ENCODE results near the gene SH2B2.

Gene SH2B2

GRCh38 chr7:102273749-102274712, 12.6 kb upstream of the SH2B2 start:
- DNase-seq (ENCODE audit: low spot score) = no peak

DNA sequence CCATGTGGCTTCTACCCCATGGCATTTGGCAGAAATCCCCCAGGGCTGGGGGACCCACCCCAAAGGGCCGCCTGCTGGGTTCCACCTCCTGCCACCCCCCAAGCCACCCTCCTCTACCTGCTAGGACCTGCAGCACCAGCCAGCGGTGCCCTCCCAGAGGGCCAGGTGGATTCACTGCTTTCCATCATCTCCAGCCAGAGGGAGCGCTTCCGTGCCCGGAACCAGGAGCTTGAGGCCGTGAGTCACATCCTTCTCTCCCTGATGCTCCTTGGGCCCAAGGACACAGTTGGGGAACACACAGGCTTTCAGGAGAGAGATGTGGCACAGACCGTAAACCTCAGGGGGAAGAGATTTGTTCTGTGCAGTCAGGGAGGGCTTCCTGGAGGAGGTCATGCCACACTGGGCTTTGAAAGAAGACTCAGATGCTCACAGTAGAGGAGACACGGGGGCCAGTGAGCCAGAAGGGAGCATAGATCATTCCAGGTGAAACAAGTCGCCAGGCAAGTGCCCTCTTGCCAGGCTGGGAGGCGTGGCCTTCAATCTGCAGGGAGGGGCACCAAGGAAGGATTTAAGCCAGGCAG, 11.5 kb upstream of the SH2B2 start:
- no peak for TF ChIP-seq CTCF (IDR thresholded peaks at IDR 0.05; ENCODE audit: extremely low read depth, missing control alignments)
- DNase-seq (ENCODE audit: low spot score) = no peak

More at GRCh38 chr7:102273749-102274712, 12.6 kb upstream of the SH2B2 start:
- TF ChIP-seq CTCF (IDR thresholded peaks at IDR 0.05; ENCODE audit: extremely low read depth, missing control alignments) = no peak

DNA sequence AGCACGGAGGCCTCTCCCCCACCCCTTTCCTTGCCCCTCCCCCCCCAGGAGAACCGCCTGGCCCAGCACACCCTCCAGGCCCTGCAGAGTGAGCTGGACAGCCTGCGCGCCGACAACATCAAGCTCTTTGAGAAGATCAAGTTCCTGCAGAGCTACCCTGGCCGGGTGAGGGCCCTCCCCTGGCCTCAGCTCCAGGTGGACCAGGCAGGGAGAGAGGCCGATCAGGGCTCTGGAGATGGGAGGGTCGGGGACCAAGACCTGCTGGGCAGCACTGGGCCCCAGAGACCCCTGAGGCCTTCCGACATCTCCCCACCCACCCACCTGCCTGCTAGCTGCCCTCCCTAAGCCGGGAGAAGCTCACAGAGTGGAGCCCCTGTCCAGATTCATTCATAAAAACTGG, 8.8 kb upstream of the SH2B2 start:
- TF ChIP-seq CTCF (IDR thresholded peaks at IDR 0.05; ENCODE audit: extremely low read depth, missing control alignments) = no peak
- no peak for DNase-seq (ENCODE audit: low spot score)

DNA sequence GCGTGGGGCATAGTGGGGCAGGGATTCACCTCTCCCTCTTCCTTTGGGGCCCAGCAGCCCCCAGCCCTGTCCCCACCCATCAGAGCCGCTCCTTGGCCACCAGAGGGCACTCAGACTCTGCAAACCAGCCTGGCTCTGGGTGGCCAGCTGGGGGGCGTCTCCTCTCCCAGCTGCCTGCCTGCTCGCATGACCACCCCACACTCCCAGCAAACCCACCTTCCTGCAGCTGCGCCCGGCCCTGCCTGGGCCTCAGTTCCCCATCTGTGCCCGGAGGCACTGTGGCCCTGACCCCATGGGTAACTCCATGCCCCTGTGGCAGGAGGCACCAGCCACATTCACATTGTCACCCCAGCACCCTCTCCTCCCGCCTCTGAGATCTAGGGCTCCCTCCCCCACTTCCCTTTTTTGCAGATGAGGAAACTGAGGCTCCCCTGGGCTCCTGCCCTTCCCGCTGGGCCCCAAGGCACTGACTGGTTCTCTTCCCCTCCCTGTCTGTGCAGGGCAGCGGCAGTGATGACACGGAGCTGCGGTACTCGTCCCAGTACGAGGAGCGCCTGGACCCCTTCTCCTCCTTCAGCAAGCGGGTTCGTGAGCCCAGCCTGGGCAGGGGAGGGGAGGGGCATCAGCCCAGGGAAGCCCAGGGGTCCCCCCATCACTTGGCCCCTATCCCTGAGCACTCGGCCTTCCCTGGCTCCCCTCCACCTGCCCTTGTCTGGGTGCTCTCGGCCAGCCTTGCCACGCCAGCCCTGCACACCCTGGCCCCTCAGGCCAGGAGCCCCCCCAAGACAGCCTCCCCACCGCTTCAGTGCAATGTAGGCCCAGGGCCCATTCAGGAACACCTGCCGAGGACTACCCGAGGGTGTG, 6.9 kb upstream of the SH2B2 start:
- peak; percentile 86 for DNase-seq (ENCODE audit: low spot score)
- peak; percentile 89 for TF ChIP-seq CTCF (IDR thresholded peaks at IDR 0.05; ENCODE audit: extremely low read depth, missing control alignments)

DNA sequence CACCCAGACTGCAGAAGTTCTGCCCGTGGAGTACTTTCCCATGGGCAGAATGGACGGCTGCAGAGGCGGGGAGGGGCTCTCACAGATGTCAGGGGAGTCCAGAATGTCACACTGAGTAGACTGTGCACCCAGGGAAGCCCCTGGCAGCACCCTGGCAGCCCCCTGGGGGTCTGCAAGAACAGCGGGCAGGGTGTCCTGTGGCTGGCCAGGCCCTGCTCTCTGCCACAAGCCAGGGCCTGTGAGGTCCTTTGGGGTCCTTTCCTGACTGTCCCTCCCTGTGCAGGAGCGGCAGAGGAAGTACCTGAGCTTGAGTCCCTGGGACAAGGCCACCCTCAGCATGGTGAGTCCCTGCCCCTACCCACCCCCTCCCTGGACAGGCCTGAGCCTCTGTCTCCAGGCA, 6.1 kb upstream of the SH2B2 start:
- TF ChIP-seq CTCF (IDR thresholded peaks at IDR 0.05; ENCODE audit: extremely low read depth, missing control alignments) = no peak
- DNase-seq (ENCODE audit: low spot score) = no peak

DNA sequence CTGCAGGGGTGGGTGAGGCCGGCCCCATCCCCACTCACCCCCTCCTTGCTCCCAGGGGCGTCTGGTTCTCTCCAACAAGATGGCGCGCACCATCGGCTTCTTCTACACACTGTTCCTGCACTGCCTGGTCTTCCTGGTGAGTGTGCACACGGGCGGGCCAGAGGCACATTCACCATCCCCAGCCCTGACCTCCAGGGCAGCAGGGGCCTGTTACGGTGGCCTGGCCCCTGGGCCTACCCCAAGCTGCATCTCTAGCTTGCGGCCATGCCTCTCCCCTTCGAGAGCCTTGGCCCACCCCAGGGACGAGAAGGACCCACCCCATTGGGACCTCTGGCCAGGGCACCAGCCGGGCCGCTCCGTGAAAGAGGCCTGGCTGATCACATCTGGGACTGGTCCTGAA, 4.9 kb upstream of the SH2B2 start:
- DNase-seq (ENCODE audit: low spot score) = no peak
- TF ChIP-seq CTCF (IDR thresholded peaks at IDR 0.05; ENCODE audit: extremely low read depth, missing control alignments) = no peak

Measured in GM20000 (cell line).